Measurements from ENCODE around the gene ACSS2.
"Not testable (repeated sequence)": the region's sequence is repeated elsewhere in the genome, so short reads cannot be mapped to it uniquely, and the experiment has no call there.

ACSS2 gene

GRCh38 chr20:34874094-34874654 lies 2.2 kb upstream of the ACSS2 start:
- peak in 1 of 2 donors; percentile 48 for DNase-seq (ENCODE audit: low read depth in 2 of 2)

- peak in 1 of 2 donors; percentile 90 for DNase-seq (ENCODE audit: low read depth in 2 of 2)
Measured at GRCh38 chr20:34875642-34876405, 588 bp upstream of the ACSS2 start.

- DNase-seq (ENCODE audit: low read depth in 2 of 2) = no peak
Measured at GRCh38 chr20:34880215-34880850, 3.9 kb downstream of the ACSS2 start.

- DNase-seq (ENCODE audit: low read depth in 2 of 2) = not testable (repeated sequence)
Measured at GRCh38 chr20:34880971-34881370, 4.6 kb downstream of the ACSS2 start.

GRCh38 chr20:34881689-34882088 lies 5.3 kb downstream of the ACSS2 start:
- no peak for DNase-seq (ENCODE audit: low read depth in 2 of 2)

GRCh38 chr20:34883087-34883688 lies 6.8 kb downstream of the ACSS2 start:
- DNase-seq (ENCODE audit: low read depth in 2 of 2) = no peak

GRCh38 chr20:34883809-34884208 lies 7.4 kb downstream of the ACSS2 start:
- no peak for DNase-seq (ENCODE audit: low read depth in 2 of 2)

- no peak for DNase-seq (ENCODE audit: low read depth in 2 of 2)
Measured at GRCh38 chr20:34884260-34884659, 7.8 kb downstream of the ACSS2 start.

GRCh38 chr20:34886122-34886521 lies 9.7 kb downstream of the ACSS2 start:
- no peak for DNase-seq (ENCODE audit: low read depth in 2 of 2)

GRCh38 chr20:34887023-34887422 lies 10.6 kb downstream of the ACSS2 start:
- DNase-seq (ENCODE audit: low read depth in 2 of 2) = no peak

- no peak for DNase-seq (ENCODE audit: low read depth in 2 of 2)
Measured at GRCh38 chr20:34888468-34888867, 12.1 kb downstream of the ACSS2 start.

- DNase-seq (ENCODE audit: low read depth in 2 of 2) = peak in 1 of 2 donors; percentile 11
Measured at GRCh38 chr20:34891166-34892062, 15.0 kb downstream of the ACSS2 start.

- DNase-seq (ENCODE audit: low read depth in 2 of 2) = no peak
Measured at GRCh38 chr20:34892671-34893070, 16.3 kb downstream of the ACSS2 start.

- DNase-seq (ENCODE audit: low read depth in 2 of 2) = no peak
Measured at GRCh38 chr20:34894723-34895122, 18.3 kb downstream of the ACSS2 start.

- no peak for DNase-seq (ENCODE audit: low read depth in 2 of 2)
Measured at GRCh38 chr20:34895465-34895864, 19.1 kb downstream of the ACSS2 start.

- no peak for DNase-seq (ENCODE audit: low read depth in 2 of 2)
Measured at GRCh38 chr20:34896086-34896621, 19.7 kb downstream of the ACSS2 start.

GRCh38 chr20:34898129-34898528 lies 21.7 kb downstream of the ACSS2 start:
- DNase-seq (ENCODE audit: low read depth in 2 of 2) = not testable (repeated sequence)

- not testable (repeated sequence) for DNase-seq (ENCODE audit: low read depth in 2 of 2)
Measured at GRCh38 chr20:34898731-34899130, 22.3 kb downstream of the ACSS2 start.

- no peak for DNase-seq (ENCODE audit: low read depth in 2 of 2)
Measured at GRCh38 chr20:34904202-34904621, 27.8 kb downstream of the ACSS2 start.

- DNase-seq (ENCODE audit: low read depth in 2 of 2) = no peak
Measured at GRCh38 chr20:34907616-34908469, 31.4 kb downstream of the ACSS2 start.

Data from stimulated activated CD8-positive, alpha-beta memory T cell treated with anti-CD3 and anti-CD28 coated beads, Interleukin-2, amount 100 ng/mL, for 48 hours (primary cell).